ENCODE measurements around the gene REST. TPM values are rescaled to one million over a fixed set of nuclear protein-coding genes. Genes with fewer than 3 reads are reported as not detected.

Gene REST
- total and polyA plus RNA-seq, 9 of the 15 experiments (the other 6 are each of a cell fraction or from before 2014, with no cell fraction given) = 2.9 to 24.0 (median 19.2) TPM

- TF ChIP-seq ZNF609 (CRISPR knock-in tag; IDR thresholded peaks at IDR 0.05; ENCODE audit: borderline replicate concordance) (no peak), THRAP3 (IDR thresholded peaks at IDR 0.05; ENCODE audit: borderline replicate concordance) (no peak), ZNF584 (CRISPR knock-in tag; IDR thresholded peaks at IDR 0.05; ENCODE audit: low read depth) (0 out of 2 replicates have a peak, but pooled peaks have one; percentile 20), MECOM (CRISPR knock-in tag; IDR thresholded peaks at IDR 0.05) (no peak), RBBP5 (IDR thresholded peaks at IDR 0.05; ENCODE audit: borderline replicate concordance, insufficient read depth, low read length, poor library complexity, severe bottlenecking) (no peak), ZNF76 (CRISPR knock-in tag; IDR thresholded peaks at IDR 0.05; ENCODE audit: borderline replicate concordance) (no peak), ZC3H11A (IDR thresholded peaks at IDR 0.05; ENCODE audit: low read depth, low read length) (no peak), ZNF561 (CRISPR knock-in tag; conservative IDR thresholded peaks at IDR 0.05) (no peak), KHSRP (IDR thresholded peaks at IDR 0.05) (no peak), ZNF184 (CRISPR knock-in tag; IDR thresholded peaks at IDR 0.05) (no peak), C11orf30 (IDR thresholded peaks at IDR 0.05; ENCODE audit: low read depth) (no peak), JUNB (CRISPR knock-in tag; conservative IDR thresholded peaks at IDR 0.05) (no peak), KDM1A (IDR thresholded peaks at IDR 0.05) (0 out of 4 replicates have a peak, but pooled peaks of 1 of the 2 experiments have one; percentile 25), GTF2B (IDR thresholded peaks at IDR 0.05; ENCODE audit: extremely low read depth, insufficient read length) (no peak), AFF4 (CRISPR knock-in tag; IDR thresholded peaks at IDR 0.05) (0 out of 2 replicates have a peak, but pooled peaks have one; percentile 60)
Measured at GRCh38 chr4:56908206-56909085, 746 bp downstream of the REST start (continued).

All from K562 (cell line).